Neural cell (in vitro differentiated cells): ENCODE measurements around the gene GATA1. TPM values are rescaled to one million over a fixed set of nuclear protein-coding genes. Genes with fewer than 3 reads are reported as not detected.

Experiments used
- H2AFZ ChIP-seq: fragments of 200-600, 300-800 bp; sonication (generic), shearing (Covaris generic); 2 replicates; pipeline ENCODE4 v1.6.0; 2014; ENCODE audit warnings: low read depth, mild to moderate bottlenecking, antibody characterized with exemption, low read length, moderate library complexity
- H3F3A ChIP-seq: fragments of 200-600 bp; shearing (Covaris generic); 2 replicates; pipeline ENCODE4 v1.6.1; 2016; ENCODE audit warnings: mild to moderate bottlenecking, moderate library complexity, mixed read lengths, antibody characterized with exemption, low read length; ENCODE audit not compliant: insufficient read depth, poor library complexity, severe bottlenecking
- H3K27ac ChIP-seq: fragments of 200-600, 300-800 bp; sonication (generic), shearing (Covaris generic); 2 replicates; pipeline ENCODE4 v1.5.1; 2014; ENCODE audit warnings: mild to moderate bottlenecking, low read length, moderate library complexity
- H3K27me3 ChIP-seq: fragments of 300-800, 200-600 bp; sonication (generic), shearing (Covaris generic); 2 replicates; pipeline ENCODE4 v1.6.0; 2014; ENCODE audit warnings: mild to moderate bottlenecking, low read depth, low read length, moderate library complexity; ENCODE audit not compliant: insufficient read depth
- H3K36me3 ChIP-seq: fragments of 300-800, 200-600 bp; sonication (generic), shearing (Covaris generic); 2 replicates; pipeline ENCODE4 v1.5.1; 2014; ENCODE audit warnings: mild to moderate bottlenecking, antibody characterized with exemption, low read length, moderate library complexity; ENCODE audit not compliant: insufficient read depth
- H3K4me2 ChIP-seq: fragments of 300-800, 200-600 bp; sonication (generic), shearing (Covaris generic); 2 replicates; pipeline ENCODE4 v1.6.0; 2014; ENCODE audit warnings: mild to moderate bottlenecking, low read length
- H3K4me3 ChIP-seq: fragments of 300-800, 200-600 bp; sonication (generic), shearing (Covaris generic); 2 replicates; pipeline ENCODE4 v1.5.1; 2014; ENCODE audit warnings: mild to moderate bottlenecking, low read length, moderate library complexity
- H3K79me2 ChIP-seq: fragments of 200-600 bp; shearing (Covaris generic); replicated peaks from 2 replicates; pipeline ENCODE4 v1.6.0; 2014; ENCODE audit warnings: mild to moderate bottlenecking, low read length, moderate library complexity; ENCODE audit not compliant: insufficient read depth
- H3K9ac ChIP-seq: fragments of 300-800, 200-600 bp; sonication (generic), shearing (Covaris generic); 2 replicates; pipeline ENCODE4 v1.6.1; 2016; ENCODE audit warnings: mild to moderate bottlenecking, low read length, mixed read lengths
- H3K9me2 ChIP-seq: fragments of 200-600 bp; shearing (Covaris generic); 2 replicates; pipeline ENCODE4 v1.6.1; 2016; ENCODE audit warnings: mild to moderate bottlenecking, low read length, mixed read lengths; ENCODE audit not compliant: insufficient read depth
- H3K9me3 ChIP-seq: fragments of 200-600, 300-800 bp; sonication (generic), shearing (Covaris generic); 2 replicates; pipeline ENCODE4 v1.6.1; 2016; ENCODE audit warnings: mild to moderate bottlenecking, mixed run types, low read length, moderate library complexity, mixed read lengths
- H4K20me1 ChIP-seq: fragments of 200-600 bp; shearing (Covaris generic); 2 replicates; pipeline ENCODE4 v1.6.1; 2016; ENCODE audit warnings: mild to moderate bottlenecking, mixed run types; ENCODE audit not compliant: insufficient read depth
- CTCF ChIP-seq: fragments of 450-650 bp; IDR thresholded peaks from 2 replicates; pipeline ENCODE4 v1.5.1; 2014; ENCODE audit warnings: antibody characterized with exemption, mild to moderate bottlenecking, moderate library complexity; ENCODE audit not compliant: poor library complexity, severe bottlenecking
- EP300 ChIP-seq: fragments of 450-650 bp; conservative IDR thresholded peaks from 2 replicates; pipeline ENCODE4 v1.6.1; 2014; ENCODE audit warnings: antibody characterized with exemption, mild to moderate bottlenecking, moderate library complexity; ENCODE audit not compliant: poor library complexity, severe bottlenecking
- EZH2 ChIP-seq: fragments of 200-600, 300-800 bp; shearing (Covaris generic), sonication (generic); IDR thresholded peaks from 2 replicates; pipeline ENCODE4 v1.6.1; 2014; ENCODE audit warnings: antibody characterized with exemption, low read length, borderline replicate concordance, mild to moderate bottlenecking; ENCODE audit not compliant: insufficient read depth, poor library complexity, severe bottlenecking
- MXI1 ChIP-seq: fragments of 450-650 bp; conservative IDR thresholded peaks from 2 replicates; pipeline ENCODE4 v1.6.1; 2014; ENCODE audit warnings: antibody characterized with exemption, mild to moderate bottlenecking; ENCODE audit not compliant: poor library complexity, severe bottlenecking
- POLR2AphosphoS5 ChIP-seq: IDR thresholded peaks from 2 replicates; pipeline ENCODE4 v1.6.1; 2012
- RAD21 ChIP-seq: fragments of 450-650 bp; conservative IDR thresholded peaks from 2 replicates; pipeline ENCODE4 v1.6.1; 2014; ENCODE audit warnings: antibody characterized with exemption, mild to moderate bottlenecking, moderate library complexity
- REST ChIP-seq: IDR thresholded peaks from 2 replicates; pipeline ENCODE4 v1.6.1; 2012; ENCODE audit warnings: borderline replicate concordance
- SMC3 ChIP-seq: fragments of 450-650 bp; conservative IDR thresholded peaks from 2 replicates; pipeline ENCODE4 v1.6.1; 2014; ENCODE audit warnings: antibody characterized with exemption, mild to moderate bottlenecking, moderate library complexity; ENCODE audit not compliant: poor library complexity
- TAF1 ChIP-seq: IDR thresholded peaks from 2 replicates; pipeline ENCODE4 v1.6.1; 2012; ENCODE audit warnings: low read depth
- polyA plus RNA-seq: library from polyadenylated mRNA; depleted of rRNA; stranded (reverse); fragments of >200 nt; gene quantifications from 2 replicates; pipeline ENCODE4 v1.2.3, GENCODE V29; 2014

GATA1 gene
- polyA plus RNA-seq, 1 donor from 2014 or later, result not detected

GRCh38 chrX:48737940-48738339 lies 48.5 kb upstream of the GATA1 start:
- H3K9me3 ChIP-seq, result no peaks in the 10 kb centered on the region
- H3K79me2 ChIP-seq, result peaks cover 11% of the 10 kb centered on the region
- H3K27me3 ChIP-seq, result no peaks in the 10 kb centered on the region
- no peaks in the 10 kb centered on the region for H3K36me3 ChIP-seq
- peak overlapping the region; percentile 69 for H3K4me3 ChIP-seq
- peak overlapping the region; percentile 68 for H3K4me2 ChIP-seq
- H4K20me1 ChIP-seq, result no peaks in the 10 kb centered on the region
- peak overlapping the region; percentile 83 for H3K9ac ChIP-seq
- TF ChIP-seq TAF1, result no peak
- TF ChIP-seq REST, result no peak
- no peak for TF ChIP-seq POLR2AphosphoS5
- TF ChIP-seq RAD21, result no peak
- no peak for TF ChIP-seq EP300
- TF ChIP-seq SMC3, result no peak
- TF ChIP-seq MXI1, result no peak
- no peak for TF ChIP-seq CTCF
- no peak for TF ChIP-seq EZH2
- H3K9me2 ChIP-seq, result no peaks in the 10 kb centered on the region
- no peaks in the 10 kb centered on the region for H3F3A ChIP-seq
- H3K27ac ChIP-seq, result peak overlapping the region; percentile 97
- peak overlapping the region; percentile 58 for H2AFZ ChIP-seq

- Histone ChIP-seq H3K9me3 (no peaks in the 10 kb centered on the region), H3K9ac (no peak overlapping the region), H4K20me1 (no peaks in the 10 kb centered on the region), H3K9me2 (no peaks in the 10 kb centered on the region), H3K79me2 (peaks cover under 1% of the 10 kb centered on the region), H3K36me3 (no peaks in the 10 kb centered on the region), H3K4me3 (no peak overlapping the region), H3K27me3 (no peaks in the 10 kb centered on the region), H3F3A (no peaks in the 10 kb centered on the region), H3K4me2 (no peak overlapping the region), H2AFZ (no peak overlapping the region), H3K27ac (no peak overlapping the region)
- TF ChIP-seq RAD21 (no peak), POLR2AphosphoS5 (no peak), CTCF (no peak), MXI1 (no peak)
Measured at GRCh38 chrX:48741834-48742233, 44.6 kb upstream of the GATA1 start.
